Measurements from ENCODE around the gene NXPH1. TPM values are rescaled to one million over a fixed set of nuclear protein-coding genes. Genes with fewer than 3 reads are reported as not detected.

Gene NXPH1
- total and polyA plus RNA-seq, 7 donors, result not detected

DNA sequence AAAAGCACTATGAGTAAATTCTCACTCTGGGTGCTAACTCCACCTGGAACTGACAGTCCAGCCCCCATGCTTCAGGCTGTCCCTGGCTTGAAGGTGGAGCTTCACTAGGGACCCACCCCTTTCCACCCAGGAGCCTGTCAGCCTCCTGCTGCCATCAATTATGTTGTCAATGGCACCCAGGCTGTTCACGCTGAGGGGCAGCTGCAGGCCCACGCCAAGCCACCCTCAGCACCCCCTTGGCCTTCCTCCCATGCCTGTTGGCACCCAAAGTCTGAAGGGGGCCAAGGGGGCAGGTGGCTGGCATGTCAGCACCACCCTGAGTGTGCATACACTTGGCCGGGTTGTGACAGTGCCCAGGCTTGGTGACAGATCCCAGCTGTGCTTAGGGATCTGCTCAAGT, 149.3 kb downstream of the NXPH1 start:
- H3K27ac ChIP-seq, result no peak overlapping the region
- no peaks in the 10 kb centered on the region for H3K27me3 ChIP-seq (ENCODE audit: insufficient read depth in 3 of 3, low read length in 2 of 3)
- no peaks in the 10 kb centered on the region for H3K4me1 ChIP-seq
- H3K9me3 ChIP-seq, result no peaks in the 10 kb centered on the region
- H3K4me3 ChIP-seq, result no peak overlapping the region
- TF ChIP-seq, protein P1, sequence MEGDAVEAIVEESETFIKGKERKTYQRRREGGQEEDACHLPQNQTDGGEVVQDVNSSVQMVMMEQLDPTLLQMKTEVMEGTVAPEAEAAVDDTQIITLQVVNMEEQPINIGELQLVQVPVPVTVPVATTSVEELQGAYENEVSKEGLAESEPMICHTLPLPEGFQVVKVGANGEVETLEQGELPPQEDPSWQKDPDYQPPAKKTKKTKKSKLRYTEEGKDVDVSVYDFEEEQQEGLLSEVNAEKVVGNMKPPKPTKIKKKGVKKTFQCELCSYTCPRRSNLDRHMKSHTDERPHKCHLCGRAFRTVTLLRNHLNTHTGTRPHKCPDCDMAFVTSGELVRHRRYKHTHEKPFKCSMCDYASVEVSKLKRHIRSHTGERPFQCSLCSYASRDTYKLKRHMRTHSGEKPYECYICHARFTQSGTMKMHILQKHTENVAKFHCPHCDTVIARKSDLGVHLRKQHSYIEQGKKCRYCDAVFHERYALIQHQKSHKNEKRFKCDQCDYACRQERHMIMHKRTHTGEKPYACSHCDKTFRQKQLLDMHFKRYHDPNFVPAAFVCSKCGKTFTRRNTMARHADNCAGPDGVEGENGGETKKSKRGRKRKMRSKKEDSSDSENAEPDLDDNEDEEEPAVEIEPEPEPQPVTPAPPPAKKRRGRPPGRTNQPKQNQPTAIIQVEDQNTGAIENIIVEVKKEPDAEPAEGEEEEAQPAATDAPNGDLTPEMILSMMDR (IDR thresholded peaks at IDR 0.05), result no peak
- ATAC-seq, result no peak
- intact Hi-C loops (cut with DNase I), result no loop called here
- no peak for DNase-seq
- no peaks in the 10 kb centered on the region for H3K36me3 ChIP-seq (ENCODE audit: insufficient read depth in 1 of 2, low read depth in 1 of 2)
- 32 to 55% (median 42%) methylated on average over 3 of the region's 3 CpGs for WGBS, 3 donors

DNA sequence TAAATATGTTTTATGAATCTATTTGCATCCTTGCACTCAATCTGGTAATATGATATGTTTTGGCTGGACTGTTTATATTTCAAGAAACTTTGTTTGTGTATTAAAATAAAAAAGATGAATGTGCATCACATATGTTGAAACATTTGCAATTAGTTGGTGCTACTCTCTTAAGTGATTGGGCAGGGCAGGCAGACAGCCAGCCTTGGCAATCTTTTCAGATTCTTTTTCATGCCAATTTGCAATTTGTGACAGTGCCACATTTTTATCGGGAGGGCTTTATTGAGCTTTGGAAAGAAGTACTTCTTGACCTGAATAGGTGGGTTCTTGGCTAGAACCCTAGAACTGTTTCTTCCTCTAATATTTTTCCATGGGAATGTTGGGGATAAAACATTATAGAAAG, 152.2 kb downstream of the NXPH1 start:
- no peak for DNase-seq
- no peaks in the 10 kb centered on the region for H3K4me1 ChIP-seq
- no peak overlapping the region for H3K27ac ChIP-seq
- no peaks in the 10 kb centered on the region for H3K9me3 ChIP-seq
- TF ChIP-seq, protein P1 (IDR thresholded peaks at IDR 0.05), result no peak
- H3K4me3 ChIP-seq, result no peak overlapping the region
- 29 to 36% (median 30%) methylated on average over 1 of the region's 1 CpG for WGBS, 3 donors
- intact Hi-C loops (cut with DNase I), result no loop called here
- no peaks in the 10 kb centered on the region for H3K27me3 ChIP-seq (ENCODE audit: insufficient read depth in 3 of 3, low read length in 2 of 3)
- H3K36me3 ChIP-seq (ENCODE audit: insufficient read depth in 1 of 2, low read depth in 1 of 2), result no peaks in the 10 kb centered on the region
- ATAC-seq, result no peak

DNA sequence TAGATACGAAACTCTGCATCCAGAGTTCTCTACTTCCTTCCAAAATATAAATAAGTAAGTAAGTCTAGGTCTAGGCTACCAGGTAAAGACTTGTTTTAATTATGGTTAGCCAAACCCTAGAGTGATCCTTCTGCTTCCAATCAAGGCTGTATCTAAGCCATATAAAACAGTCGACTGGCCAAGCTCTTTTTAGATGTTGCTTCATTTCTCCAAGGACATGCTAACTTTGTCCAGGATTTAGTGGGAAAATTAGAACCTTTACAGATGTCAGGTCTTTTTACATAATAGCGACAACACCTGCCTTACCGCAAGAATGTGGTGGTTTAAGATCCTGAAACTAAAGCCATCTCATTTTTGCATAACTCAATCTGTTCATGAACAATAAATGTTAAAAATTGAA, 156.8 kb downstream of the NXPH1 start:
- 76 to 79% (median 77%) methylated on average over 4 of the region's 4 CpGs for WGBS, 3 donors
- Histone ChIP-seq H3K9me3 (no peaks in the 10 kb centered on the region), H3K4me1 (no peaks in the 10 kb centered on the region), H3K4me3 (no peak overlapping the region), H3K27me3 (ENCODE audit: insufficient read depth in 3 of 3, low read length in 2 of 3) (no peaks in the 10 kb centered on the region), H3K36me3 (ENCODE audit: insufficient read depth in 1 of 2, low read depth in 1 of 2) (no peaks in the 10 kb centered on the region), H3K27ac (no peak overlapping the region)
- no peak for ATAC-seq
- DNase-seq, result no peak
- TF ChIP-seq, protein P1 (IDR thresholded peaks at IDR 0.05), result no peak
- intact Hi-C loops (cut with DNase I), result no loop called here

DNA sequence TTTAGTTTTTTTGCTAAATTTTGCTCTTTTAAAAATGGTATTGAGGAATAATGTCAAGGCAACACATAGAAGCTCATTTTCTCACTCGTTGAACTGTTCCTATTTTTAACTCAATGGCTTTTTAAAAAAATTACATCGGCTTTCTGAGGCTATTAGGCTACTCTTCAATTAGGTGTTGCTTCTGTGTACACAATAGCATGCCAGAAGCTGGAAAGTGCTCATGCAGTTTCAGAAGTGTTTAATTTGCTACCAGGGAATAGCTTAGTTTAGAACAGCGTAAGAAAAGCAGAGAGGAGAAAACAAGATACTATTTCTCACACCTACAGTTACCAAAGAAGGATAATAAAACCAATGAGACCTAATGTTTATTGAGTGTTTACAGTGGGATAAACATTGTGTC, 157.4 kb downstream of the NXPH1 start:
- Histone ChIP-seq H3K27me3 (ENCODE audit: insufficient read depth in 3 of 3, low read length in 2 of 3) (no peaks in the 10 kb centered on the region), H3K4me3 (no peak overlapping the region), H3K27ac (no peak overlapping the region), H3K4me1 (no peaks in the 10 kb centered on the region), H3K36me3 (ENCODE audit: insufficient read depth in 1 of 2, low read depth in 1 of 2) (no peaks in the 10 kb centered on the region), H3K9me3 (no peaks in the 10 kb centered on the region)
- intact Hi-C loops (cut with DNase I), result no loop called here
- DNase-seq (no peak), ATAC-seq (no peak)
- TF ChIP-seq, protein P1 (IDR thresholded peaks at IDR 0.05), result no peak
- 62 to 65% (median 65%) methylated on average over 3 of the region's 3 CpGs for WGBS, 3 donors

DNA sequence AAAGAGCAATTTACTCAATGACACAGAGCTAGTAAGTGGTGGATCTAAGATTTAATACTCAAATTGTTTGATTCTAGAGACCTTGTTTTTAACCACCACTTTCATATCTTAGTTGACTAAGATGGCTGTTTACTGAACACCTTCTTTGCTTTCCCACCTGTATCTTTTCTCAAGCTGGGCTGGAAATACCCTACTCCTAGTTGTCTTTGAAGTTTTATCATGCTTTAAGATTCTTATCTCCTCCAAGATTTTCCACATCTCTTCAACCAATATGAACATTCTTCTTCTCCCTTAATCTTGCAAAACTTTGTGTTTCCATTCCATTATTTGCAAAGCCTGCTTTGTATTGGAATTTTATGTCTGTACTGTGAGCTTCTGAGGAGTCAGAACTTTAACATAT, 157.9 kb downstream of the NXPH1 start:
- DNase-seq, result no peak
- no peak overlapping the region for H3K27ac ChIP-seq
- intact Hi-C loops (cut with DNase I), result no loop called here

More for the DNA sequence above, 157.9 kb downstream of the NXPH1 start:
- Histone ChIP-seq H3K9me3 (no peaks in the 10 kb centered on the region), H3K4me3 (no peak overlapping the region), H3K27me3 (ENCODE audit: insufficient read depth in 3 of 3, low read length in 2 of 3) (no peaks in the 10 kb centered on the region), H3K36me3 (ENCODE audit: insufficient read depth in 1 of 2, low read depth in 1 of 2) (no peaks in the 10 kb centered on the region), H3K4me1 (no peaks in the 10 kb centered on the region)
- TF ChIP-seq, protein P1 (IDR thresholded peaks at IDR 0.05), result no peak
- no peak for ATAC-seq
